ENCODE results near the gene RAB2B.
"Not testable (repeated sequence)": the region's sequence is repeated elsewhere in the genome, so short reads cannot be mapped to it uniquely, and the experiment has no call there.

- TF ChIP-seq CTCF (conservative IDR thresholded peaks at IDR 0.05); ZFX (IDR thresholded peaks at IDR 0.05): not testable (repeated sequence)
These were observed 34.1 kb downstream of the RAB2B start for GRCh38 chr14:21442657-21443056.

All from C4-2B (cell line).